Activated CD4-positive, alpha-beta T cell treated with anti-CD3 and anti-CD28 coated beads, Interleukin-10, Interleukin-2, amounts not matched to agents 100 ng/mL and 50 ng/mL, durations not matched to agents 16 hours and 8 hours (primary cell): ENCODE data around the gene SERINC5.
"Not testable (repeated sequence)": the region's sequence is repeated elsewhere in the genome, so short reads cannot be mapped to it uniquely, and the experiment has no call there.

Source experiments
- DNase-seq: peaks from one replicate; pipeline ENCODE4 v3.0.0-alpha.2; 2020

Gene SERINC5

GRCh38 chr5:80225189-80225933 lies 30.5 kb downstream of the SERINC5 start:
- no peak for DNase-seq

- DNase-seq, result no peak
These were observed 32.3 kb downstream of the SERINC5 start for GRCh38 chr5:80223561-80223960.

DNA sequence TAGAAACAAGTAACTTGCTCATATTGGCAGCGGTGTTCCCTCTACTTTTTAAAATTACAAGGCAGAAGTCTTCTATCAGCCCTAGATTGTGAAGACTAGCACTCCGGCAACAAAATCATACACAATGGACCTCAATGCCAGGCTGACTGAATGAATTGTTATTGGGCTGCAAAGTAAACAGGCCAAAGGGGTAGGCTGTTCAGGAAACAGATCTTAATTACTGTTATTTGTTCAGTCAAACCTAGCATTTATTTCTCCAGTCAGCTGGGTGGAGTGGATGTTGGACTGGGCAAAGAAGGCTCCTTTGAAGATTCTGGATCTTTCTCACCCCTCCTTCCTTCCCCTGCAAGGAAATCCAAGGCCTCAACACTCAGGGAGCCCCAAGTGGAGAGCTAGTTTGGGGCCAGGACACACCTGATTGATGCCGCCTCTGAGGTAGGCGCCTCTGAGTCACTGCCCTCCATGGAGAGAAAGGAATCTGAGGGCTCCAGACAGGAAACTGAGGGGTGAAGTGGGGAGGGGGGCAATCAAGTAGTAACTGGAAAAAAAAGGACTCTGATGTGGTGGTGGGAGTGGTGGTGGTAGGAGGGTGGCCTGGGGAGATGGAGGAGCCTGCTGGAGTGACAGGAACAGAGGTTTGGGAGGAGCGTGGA lies 35.5 kb downstream of the SERINC5 start:
- no peak for DNase-seq

GRCh38 chr5:80219391-80219790 lies 36.5 kb downstream of the SERINC5 start:
- DNase-seq, result no peak

- no peak for DNase-seq
These were observed 38.2 kb downstream of the SERINC5 start for GRCh38 chr5:80217667-80218066.

DNA sequence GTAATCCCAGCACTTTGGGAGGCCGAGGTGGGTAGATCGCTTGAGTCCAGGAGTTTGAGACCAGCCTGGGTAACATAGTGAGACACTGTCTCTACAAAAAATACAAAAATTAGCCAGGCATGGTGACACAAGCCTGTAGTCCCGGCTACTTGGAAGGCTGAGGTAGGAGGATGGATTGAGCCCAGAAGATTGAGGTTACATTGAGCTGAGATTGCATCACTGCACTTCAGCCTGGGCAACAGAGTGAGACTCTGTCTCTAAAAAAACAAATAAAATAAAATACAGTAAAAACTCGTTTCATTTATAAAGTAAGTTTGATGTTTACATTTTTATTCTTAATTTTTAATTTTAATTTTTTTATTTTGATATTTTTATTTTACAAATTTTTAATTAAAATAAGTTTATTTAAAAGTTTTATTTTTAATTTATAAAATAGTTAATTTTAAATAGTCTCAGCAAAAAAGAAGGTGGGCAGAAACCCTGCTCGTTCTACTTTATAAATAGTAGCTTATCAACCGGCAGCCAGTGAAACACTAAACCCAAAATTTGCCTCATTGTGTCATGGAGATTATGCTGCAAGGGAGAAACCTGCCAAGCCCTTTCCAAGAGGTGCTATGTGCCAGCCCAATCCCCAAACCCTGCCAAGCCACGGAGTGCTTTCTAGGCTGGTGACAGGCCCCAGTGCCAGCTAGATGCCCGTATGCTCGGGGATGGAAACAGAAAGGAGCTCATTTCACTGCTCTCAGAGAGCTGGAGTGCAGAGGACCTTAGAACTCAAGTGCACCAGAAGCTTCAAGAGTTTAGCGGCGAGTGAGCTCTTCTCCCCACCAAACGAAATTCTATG lies 38.9 kb downstream of the SERINC5 start:
- no peak for DNase-seq

GRCh38 chr5:80216096-80216495 lies 39.8 kb downstream of the SERINC5 start:
- no peak for DNase-seq

GRCh38 chr5:80215523-80215922 lies 40.3 kb downstream of the SERINC5 start:
- no peak for DNase-seq

DNA sequence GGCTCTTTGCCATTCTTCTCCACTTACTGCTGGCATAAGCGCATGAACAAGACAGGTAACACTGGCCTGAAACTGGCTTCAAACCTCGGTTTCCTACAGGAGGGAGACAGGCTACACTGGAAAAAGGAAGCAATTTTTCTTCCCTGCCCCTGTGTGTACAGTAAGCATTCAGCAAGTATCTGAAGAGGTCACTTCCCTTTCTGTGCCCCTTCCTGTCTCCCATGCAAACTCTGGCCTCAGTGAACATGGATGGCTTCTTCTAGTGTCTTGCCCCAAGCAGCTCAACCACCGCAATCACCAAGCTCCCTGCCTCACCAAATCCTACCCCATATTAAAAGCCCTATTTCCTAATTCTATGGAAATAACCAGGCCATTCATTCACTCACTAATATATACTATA lies 42.4 kb downstream of the SERINC5 start:
- DNase-seq, result no peak

DNA sequence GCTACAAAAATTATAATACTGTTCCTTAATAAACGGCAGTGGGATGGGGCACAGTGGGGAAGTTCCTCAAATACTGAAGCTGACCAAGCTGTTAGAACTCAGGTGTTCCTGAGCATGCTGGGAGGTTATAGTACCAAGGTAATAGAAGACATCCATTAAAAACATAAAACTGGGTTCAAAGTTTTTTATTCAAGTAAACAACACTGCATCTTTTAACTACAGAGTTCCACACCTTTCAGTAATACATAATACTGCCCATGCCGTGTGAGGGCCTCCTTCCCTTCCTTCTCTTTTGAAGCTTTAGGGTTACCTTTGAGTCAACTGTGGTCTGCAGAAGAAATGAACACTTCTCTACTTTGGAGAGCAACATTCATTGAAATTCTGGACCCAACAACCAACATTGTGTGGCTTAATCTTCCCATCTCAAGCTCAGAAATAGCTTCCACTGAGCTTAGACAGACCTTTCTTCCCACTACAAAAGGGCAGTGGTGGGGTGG lies 43.6 kb downstream of the SERINC5 start:
- no peak for DNase-seq

- no peak for DNase-seq
These were observed 44.5 kb downstream of the SERINC5 start for GRCh38 chr5:80211327-80211726.

- DNase-seq, result no peak
These were observed 45.8 kb downstream of the SERINC5 start for GRCh38 chr5:80210014-80210413.

DNA sequence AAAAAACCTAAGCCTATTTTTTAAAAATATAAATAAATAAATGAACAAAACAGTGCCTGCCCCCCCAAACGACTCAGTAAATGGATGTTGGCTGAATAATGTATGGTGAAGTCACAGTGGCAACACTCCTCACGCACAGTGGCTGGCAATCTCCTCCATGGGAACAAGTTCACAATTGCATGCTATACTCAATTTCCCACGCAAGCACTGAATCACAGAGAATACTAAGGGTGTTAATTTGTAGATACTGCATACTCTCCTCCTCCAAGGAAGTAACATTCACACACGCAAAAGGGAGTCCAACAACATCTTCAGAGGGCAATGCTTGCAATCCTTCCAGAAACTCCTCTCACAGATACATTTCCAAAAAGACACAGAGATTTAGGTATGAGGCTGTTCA lies 47.5 kb downstream of the SERINC5 start:
- no peak for DNase-seq

- DNase-seq, result no peak
These were observed 48.0 kb downstream of the SERINC5 start for GRCh38 chr5:80207832-80208231.

- DNase-seq, result no peak
These were observed 49.6 kb downstream of the SERINC5 start for GRCh38 chr5:80206282-80206681.

DNA sequence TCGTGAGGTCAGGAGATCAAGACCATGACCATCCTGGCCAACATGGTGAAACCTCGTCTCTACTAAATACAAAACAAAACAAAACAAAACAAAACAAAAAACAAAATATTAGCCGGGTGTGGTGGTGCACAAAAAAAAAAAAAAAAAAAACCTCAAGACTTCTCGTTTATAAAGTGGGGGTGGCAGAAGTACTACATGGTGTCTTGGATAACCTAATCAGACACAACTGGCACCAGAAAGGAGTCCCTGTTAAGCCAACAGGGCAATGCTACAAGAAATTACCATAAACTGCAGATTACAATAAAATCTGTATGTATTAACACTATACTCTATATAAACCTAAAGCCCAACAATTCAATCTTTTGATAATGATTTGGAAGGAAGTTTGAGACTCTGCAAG lies 50.0 kb downstream of the SERINC5 start:
- DNase-seq, result no peak

DNA sequence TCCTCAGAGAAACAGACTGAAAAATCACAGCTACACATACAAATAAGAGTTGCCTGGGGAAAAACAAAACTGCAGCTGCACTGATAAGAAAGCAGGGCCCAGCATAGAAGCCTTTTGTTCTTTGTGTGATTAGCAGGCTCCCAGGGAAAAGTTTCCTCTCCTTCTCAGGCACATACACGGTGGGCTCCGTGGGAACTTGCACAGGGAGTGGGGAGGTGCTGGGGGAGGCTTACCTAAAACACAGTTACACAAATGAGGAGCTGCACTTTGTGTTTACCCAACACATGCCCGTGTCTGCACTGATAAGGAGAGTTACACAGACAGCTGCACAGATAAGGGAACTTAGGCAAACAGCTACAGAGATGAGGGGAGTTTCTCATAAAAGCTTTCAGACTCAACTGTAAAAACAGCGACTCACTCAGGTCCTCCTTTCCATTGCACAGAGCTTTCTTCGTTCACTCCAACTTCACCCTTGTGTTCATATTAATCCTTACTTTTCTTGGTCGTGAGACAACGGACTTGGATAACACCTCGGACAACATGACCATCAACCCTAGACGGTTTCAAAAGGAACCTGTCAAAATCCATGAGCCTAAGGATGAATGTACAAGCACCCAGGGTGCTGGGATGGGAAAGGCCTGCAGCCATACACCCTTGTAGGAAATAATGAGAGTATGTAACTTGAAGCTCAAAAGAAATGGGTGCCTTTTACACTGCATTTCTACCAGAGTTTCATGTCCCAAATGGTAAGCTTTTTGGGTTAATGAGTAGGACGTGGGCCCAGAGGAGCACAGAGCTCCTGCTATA lies 50.8 kb downstream of the SERINC5 start:
- DNase-seq, result no peak

DNA sequence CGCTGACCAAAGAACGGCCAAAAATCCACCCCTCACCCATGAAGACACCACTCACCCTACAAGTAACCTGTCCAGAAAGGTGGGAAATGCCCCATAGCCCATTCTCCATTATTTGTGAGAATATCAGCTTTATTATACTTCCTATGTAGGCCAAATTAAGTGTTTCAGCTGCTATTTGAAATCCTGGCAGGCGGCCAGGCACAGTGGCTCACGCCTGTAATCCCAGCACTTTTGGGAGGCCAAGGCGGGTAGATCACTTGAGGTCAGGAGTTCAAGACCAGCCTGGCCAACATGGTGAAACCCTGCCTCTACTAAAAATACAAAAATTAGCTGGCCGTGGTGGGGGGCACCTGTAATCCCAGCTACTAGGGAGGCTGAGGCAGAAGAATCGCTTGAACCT lies 54.1 kb downstream of the SERINC5 start:
- not testable (repeated sequence) for DNase-seq

DNA sequence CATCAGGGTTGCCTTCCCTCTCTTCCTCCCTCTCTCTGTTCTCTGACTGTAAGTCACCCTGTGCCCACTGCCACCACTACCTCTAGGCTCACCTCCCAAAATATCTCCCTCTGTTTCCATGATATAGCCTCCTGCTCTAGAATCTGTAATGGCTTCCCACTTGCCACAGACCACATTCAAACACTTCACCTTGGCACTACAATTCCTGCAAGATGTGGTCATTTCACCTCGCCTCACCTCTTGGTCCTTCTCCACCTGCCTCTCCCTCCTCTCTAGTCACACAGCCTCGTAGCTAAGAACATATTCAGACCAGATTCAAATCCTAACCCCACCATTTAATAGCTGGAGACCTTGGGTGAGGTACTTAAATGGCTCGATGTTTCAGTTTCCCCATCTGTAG lies 56.9 kb downstream of the SERINC5 start:
- DNase-seq, result no peak

DNA sequence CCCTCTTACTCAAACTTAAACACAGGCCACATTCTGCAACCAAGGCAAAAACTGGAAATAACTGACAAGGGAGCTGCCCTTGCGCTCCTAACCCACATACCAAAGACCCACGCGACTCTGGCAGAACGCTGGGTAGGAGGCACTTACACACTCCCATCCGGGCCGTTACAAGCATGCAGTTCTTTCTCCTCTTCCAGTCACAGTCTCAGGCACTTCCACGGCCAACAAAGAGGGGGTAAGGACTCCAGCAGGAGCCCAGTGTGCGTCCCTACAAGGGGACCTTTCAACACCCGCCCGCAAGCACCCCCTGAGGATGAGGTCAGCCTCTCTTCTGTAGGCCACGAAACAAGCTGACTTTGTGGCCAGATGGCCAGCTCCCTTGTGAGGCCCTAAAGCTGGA lies 57.4 kb downstream of the SERINC5 start:
- DNase-seq, result no peak

DNA sequence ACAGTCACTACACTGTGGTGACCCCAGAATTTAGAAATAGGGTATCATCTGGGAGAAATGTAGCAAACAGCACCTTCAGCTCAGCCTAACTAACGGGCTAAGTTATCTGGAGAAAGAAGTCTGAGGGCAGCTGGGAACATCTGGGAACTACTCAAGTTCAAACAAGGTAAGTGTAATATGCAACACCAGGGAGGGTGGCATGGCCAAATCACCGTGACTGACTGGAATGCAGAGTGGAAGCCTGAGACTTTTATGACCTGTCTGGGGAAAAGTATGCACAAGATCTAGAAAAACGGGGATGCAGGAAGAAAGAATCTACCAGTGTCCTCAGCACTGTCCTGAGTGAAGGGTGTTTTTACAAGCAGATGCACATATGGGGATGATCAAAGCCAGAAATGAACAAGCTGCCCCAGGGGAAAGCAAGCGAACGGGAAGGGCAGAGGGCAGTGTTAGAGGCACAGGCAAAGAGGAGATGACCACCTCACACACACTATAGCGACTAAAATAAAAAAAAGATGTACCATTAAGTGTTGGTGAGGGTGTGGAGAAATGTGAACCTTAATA lies 59.9 kb downstream of the SERINC5 start:
- DNase-seq, result no peak

- DNase-seq, result peak; percentile 69
These were observed 61.4 kb downstream of the SERINC5 start for GRCh38 chr5:80194468-80194867.
